Measurements from ENCODE around the gene CDC20B.
"Not testable (repeated sequence)": the region's sequence is repeated elsewhere in the genome, so short reads cannot be mapped to it uniquely, and the experiment has no call there.

CDC20B gene

GRCh38 chr5:55104036-55104772, 68.8 kb downstream of the CDC20B start:
- DNase-seq (ENCODE audit: low read depth, low spot score): no peak

GRCh38 chr5:55102348-55102747, 70.6 kb downstream of the CDC20B start, which contains the start of gene GZMA:
Gene GZMA, plus strand, starts transcription at chr5:55102646. Its CDS starts 37 bp downstream, at chr5:55102683.
- no peak for DNase-seq (ENCODE audit: low read depth, low spot score)

GRCh38 chr5:55101556-55102276, 71.3 kb downstream of the CDC20B start:
- no peak for DNase-seq (ENCODE audit: low read depth, low spot score)

GRCh38 chr5:55101148-55101547, 71.8 kb downstream of the CDC20B start:
- not testable (repeated sequence) for DNase-seq (ENCODE audit: low read depth, low spot score)

GRCh38 chr5:55096861-55097260, 76.1 kb downstream of the CDC20B start:
- DNase-seq (ENCODE audit: low read depth, low spot score): no peak

- DNase-seq (ENCODE audit: low read depth, low spot score): no peak
These were observed 76.8 kb downstream of the CDC20B start for GRCh38 chr5:55096182-55096581.

- not testable (repeated sequence) for DNase-seq (ENCODE audit: low read depth, low spot score)
These were observed 82.0 kb downstream of the CDC20B start for GRCh38 chr5:55091011-55091410.

GRCh38 chr5:55089301-55089700, 83.7 kb downstream of the CDC20B start:
- not testable (repeated sequence) for DNase-seq (ENCODE audit: low read depth, low spot score)

- DNase-seq (ENCODE audit: low read depth, low spot score): no peak
These were observed 91.4 kb downstream of the CDC20B start for GRCh38 chr5:55081541-55081940.

GRCh38 chr5:55073211-55073610, 99.8 kb downstream of the CDC20B start:
- DNase-seq (ENCODE audit: low read depth, low spot score): no peak

GRCh38 chr5:55072666-55073065, 100.3 kb downstream of the CDC20B start:
- no peak for DNase-seq (ENCODE audit: low read depth, low spot score)

- no peak for DNase-seq (ENCODE audit: low read depth, low spot score)
These were observed 101.6 kb downstream of the CDC20B start for GRCh38 chr5:55071413-55071812.

GRCh38 chr5:55070968-55071367, 102.0 kb downstream of the CDC20B start:
- DNase-seq (ENCODE audit: low read depth, low spot score): no peak

GRCh38 chr5:55066277-55066676, 106.7 kb downstream of the CDC20B start:
- DNase-seq (ENCODE audit: low read depth, low spot score): no peak

GRCh38 chr5:55064523-55064922, 108.5 kb downstream of the CDC20B start:
- no peak for DNase-seq (ENCODE audit: low read depth, low spot score)

- DNase-seq (ENCODE audit: low read depth, low spot score): no peak
These were observed 109.1 kb downstream of the CDC20B start for GRCh38 chr5:55063899-55064298.

- DNase-seq (ENCODE audit: low read depth, low spot score): no peak
These were observed 109.6 kb downstream of the CDC20B start for GRCh38 chr5:55063220-55063863.

All from activated CD4-positive, CD25-positive, alpha-beta regulatory T cell treated with anti-CD3 and anti-CD28 coated beads, Interleukin-2, amount 50 U/mL, for 16 hours (primary cell).